K562 (cell line): ENCODE measurements around the gene PNRC1.

Source experiments
- CTCF ChIP-seq, 3 experiments: IDR thresholded peaks in 2 of 3; conservative IDR thresholded peaks in 1 of 3; 2 replicates each; pipeline ENCODE4 v1.5.1; 2011 to 2012; ENCODE audit warnings: low read length in 3 of 3, mild to moderate bottlenecking in 3 of 3, control low read depth in 2 of 3, improper control_type of control experiment in 1 of 3, inconsistent platforms in 1 of 3, low read depth in 1 of 3, mixed read lengths in 1 of 3, moderate library complexity in 1 of 3; ENCODE audit not compliant: insufficient read depth in 2 of 3
- EP300 ChIP-seq: IDR thresholded peaks from 2 replicates; pipeline ENCODE4 v1.6.1; 2012; ENCODE audit warnings: low read length, improper control_type of control experiment
- HNRNPH1 ChIP-seq: fragments of 200-400 bp; formaldehyde crosslinking; optimal IDR thresholded peaks from 2 replicates; pipeline ENCODE3; 2017; ENCODE audit warnings: low read depth, mild to moderate bottlenecking, low read length, moderate library complexity
- HNRNPK ChIP-seq: fragments of 200-400 bp; formaldehyde crosslinking; IDR thresholded peaks from one replicate; pipeline ENCODE4 v1.6.1; 2018; ENCODE audit warnings: mild to moderate bottlenecking, low read depth, low read length; ENCODE audit not compliant: poor library complexity, severe bottlenecking
- KLF16 ChIP-seq: IDR thresholded peaks from 2 replicates; pipeline ENCODE4 v1.6.1; 2016; ENCODE audit warnings: antibody characterized with exemption
- L3MBTL2 ChIP-seq: fragments of 450-650 bp; IDR thresholded peaks from 2 replicates; pipeline ENCODE4 v1.6.1; 2016; ENCODE audit warnings: mild to moderate bottlenecking, moderate library complexity
- POLR2A ChIP-seq: fragments of 450-650 bp; conservative IDR thresholded peaks from 2 replicates; pipeline ENCODE4 v1.6.1; 2016
- POLR2AphosphoS5 ChIP-seq: IDR thresholded peaks from 2 replicates; pipeline ENCODE4 v1.6.1; 2011; ENCODE audit warnings: mild to moderate bottlenecking, low read depth, low read length, moderate library complexity; ENCODE audit not compliant: control insufficient read depth, insufficient read depth
- SMARCA4 ChIP-seq: fragments of 450-650 bp; IDR thresholded peaks from 2 replicates; pipeline ENCODE4 v1.6.1; 2016
- TBL1XR1 ChIP-seq, 2 experiments: IDR thresholded peaks; 2 replicates each; pipeline ENCODE4 v1.6.1; 2012; ENCODE audit warnings: improper control_type of control experiment in 2 of 2, low read length in 2 of 2, mild to moderate bottlenecking in 1 of 2
- ZNF780A ChIP-seq: fragments of 250-450 bp; sonication (Bioruptor Pico); IDR thresholded peaks from 2 replicates; pipeline ENCODE4 v1.5.0; 2021; ENCODE audit warnings: mild to moderate bottlenecking
- TF ChIP-seq, protein P1 (sequence below), 2 experiments: fragments of 450-650 bp in 1 of 2; sonication (generic) in 1 of 2; formaldehyde crosslinking in 1 of 2; IDR thresholded peaks; 2 replicates each; pipeline versions ENCODE4 v1.7.1 to v1.9.0; 2016 to 2022; ENCODE audit warnings: inconsistent platforms in 1 of 2, mild to moderate bottlenecking in 1 of 2, missing genetic modification reagents in 1 of 2
- TF ChIP-seq, protein P2 (sequence below): fragments of 450-650 bp; formaldehyde crosslinking; IDR thresholded peaks from 2 replicates; pipeline ENCODE4 v1.4.0; 2020; ENCODE audit warnings: mild to moderate bottlenecking, mixed read lengths

DNA sequence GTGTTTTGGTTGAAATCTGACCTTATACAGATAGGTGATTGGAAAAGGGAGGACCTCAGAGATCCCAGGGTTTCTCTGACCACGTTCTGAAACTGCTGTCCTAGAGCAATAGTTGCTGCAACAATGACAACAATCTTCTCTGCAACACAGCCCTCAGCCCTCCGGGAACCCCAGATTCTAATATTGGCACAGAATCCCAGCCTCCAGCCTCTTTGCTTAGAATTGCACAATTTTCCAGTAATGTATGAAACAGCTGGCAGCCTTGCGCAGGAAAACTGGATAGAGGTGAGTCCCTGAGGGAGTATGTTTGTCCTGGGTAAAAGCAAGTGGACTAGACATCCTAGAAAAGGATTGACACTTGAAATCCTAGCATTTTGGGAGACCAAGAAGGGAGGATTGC is 30.4 kb upstream of the PNRC1 start:
- TF ChIP-seq TBL1XR1 (IDR thresholded peaks at IDR 0.05; ENCODE audit: low read length in 2 of 2) (no peak), CTCF (IDR thresholded peaks at IDR 0.05 in 2 of 3, conservative IDR thresholded peaks at IDR 0.05 in 1 of 3; ENCODE audit: insufficient read depth in 2 of 3, low read depth in 1 of 3, low read length in 3 of 3) (no peak), HNRNPK (no peak), HNRNPH1 (no peak), EP300 (no peak), POLR2AphosphoS5 (no peak), KLF16 (no peak), POLR2A (no peak), ZNF780A (no peak), SMARCA4 (no peak), L3MBTL2 (no peak)
- TF ChIP-seq, protein P1, sequence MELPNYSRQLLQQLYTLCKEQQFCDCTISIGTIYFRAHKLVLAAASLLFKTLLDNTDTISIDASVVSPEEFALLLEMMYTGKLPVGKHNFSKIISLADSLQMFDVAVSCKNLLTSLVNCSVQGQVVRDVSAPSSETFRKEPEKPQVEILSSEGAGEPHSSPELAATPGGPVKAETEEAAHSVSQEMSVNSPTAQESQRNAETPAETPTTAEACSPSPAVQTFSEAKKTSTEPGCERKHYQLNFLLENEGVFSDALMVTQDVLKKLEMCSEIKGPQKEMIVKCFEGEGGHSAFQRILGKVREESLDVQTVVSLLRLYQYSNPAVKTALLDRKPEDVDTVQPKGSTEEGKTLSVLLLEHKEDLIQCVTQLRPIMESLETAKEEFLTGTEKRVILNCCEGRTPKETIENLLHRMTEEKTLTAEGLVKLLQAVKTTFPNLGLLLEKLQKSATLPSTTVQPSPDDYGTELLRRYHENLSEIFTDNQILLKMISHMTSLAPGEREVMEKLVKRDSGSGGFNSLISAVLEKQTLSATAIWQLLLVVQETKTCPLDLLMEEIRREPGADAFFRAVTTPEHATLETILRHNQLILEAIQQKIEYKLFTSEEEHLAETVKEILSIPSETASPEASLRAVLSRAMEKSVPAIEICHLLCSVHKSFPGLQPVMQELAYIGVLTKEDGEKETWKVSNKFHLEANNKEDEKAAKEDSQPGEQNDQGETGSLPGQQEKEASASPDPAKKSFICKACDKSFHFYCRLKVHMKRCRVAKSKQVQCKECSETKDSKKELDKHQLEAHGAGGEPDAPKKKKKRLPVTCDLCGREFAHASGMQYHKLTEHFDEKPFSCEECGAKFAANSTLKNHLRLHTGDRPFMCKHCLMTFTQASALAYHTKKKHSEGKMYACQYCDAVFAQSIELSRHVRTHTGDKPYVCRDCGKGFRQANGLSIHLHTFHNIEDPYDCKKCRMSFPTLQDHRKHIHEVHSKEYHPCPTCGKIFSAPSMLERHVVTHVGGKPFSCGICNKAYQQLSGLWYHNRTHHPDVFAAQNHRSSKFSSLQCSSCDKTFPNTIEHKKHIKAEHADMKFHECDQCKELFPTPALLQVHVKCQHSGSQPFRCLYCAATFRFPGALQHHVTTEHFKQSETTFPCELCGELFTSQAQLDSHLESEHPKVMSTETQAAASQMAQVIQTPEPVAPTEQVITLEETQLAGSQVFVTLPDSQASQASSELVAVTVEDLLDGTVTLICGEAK (IDR thresholded peaks at IDR 0.05): no peak
- TF ChIP-seq, protein P1 (CRISPR knock-in tag; IDR thresholded peaks at IDR 0.05): no peak
- TF ChIP-seq, protein P2, sequence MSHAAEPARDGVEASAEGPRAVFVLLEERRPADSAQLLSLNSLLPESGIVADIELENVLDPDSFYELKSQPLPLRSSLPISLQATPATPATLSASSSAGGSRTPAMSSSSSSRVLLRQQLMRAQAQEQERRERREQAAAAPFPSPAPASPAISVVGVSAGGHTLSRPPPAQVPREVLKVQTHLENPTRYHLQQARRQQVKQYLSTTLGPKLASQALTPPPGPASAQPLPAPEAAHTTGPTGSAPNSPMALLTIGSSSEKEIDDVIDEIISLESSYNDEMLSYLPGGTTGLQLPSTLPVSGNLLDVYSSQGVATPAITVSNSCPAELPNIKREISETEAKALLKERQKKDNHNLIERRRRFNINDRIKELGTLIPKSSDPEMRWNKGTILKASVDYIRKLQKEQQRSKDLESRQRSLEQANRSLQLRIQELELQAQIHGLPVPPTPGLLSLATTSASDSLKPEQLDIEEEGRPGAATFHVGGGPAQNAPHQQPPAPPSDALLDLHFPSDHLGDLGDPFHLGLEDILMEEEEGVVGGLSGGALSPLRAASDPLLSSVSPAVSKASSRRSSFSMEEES: no peak
